Activated naive CD4-positive, alpha-beta T cell treated with anti-CD3 and anti-CD28 coated beads, Interleukin-2, amount 10 ng/mL, durations not matched to agents 7 days and 5 days (primary cell): ENCODE measurements around the gene GRB2.

Experiments used
- CTCF ChIA-PET: fragments of 350-600 bp; sonication (Branson Sonifier 250); formaldehyde crosslinking; loops from one replicate; lab custom pipeline; 2021; ENCODE audit warnings: antibody characterized with exemption; lab: Charles Lee
- DNase-seq: peaks from one replicate; pipeline ENCODE4 v3.0.0-alpha.2; 2020
- H3K27ac Mint-ChIP-seq: one replicate; pipeline ENCODE4 v1.8.0; 2021; ENCODE audit warnings: mild to moderate bottlenecking, moderate library complexity, mixed read lengths
- H3K27me3 Mint-ChIP-seq: one replicate; pipeline ENCODE4 v1.8.0; 2021; ENCODE audit warnings: mild to moderate bottlenecking, mixed read lengths
- H3K36me3 Mint-ChIP-seq: one replicate; pipeline ENCODE4 v1.8.0; 2021; ENCODE audit warnings: mixed read lengths
- H3K4me1 Mint-ChIP-seq: one replicate; pipeline ENCODE4 v1.8.0; 2021; ENCODE audit warnings: mixed read lengths
- H3K4me3 Mint-ChIP-seq: one replicate; pipeline ENCODE4 v1.8.0; 2021; ENCODE audit warnings: mild to moderate bottlenecking, moderate library complexity, mixed read lengths
- H3K9me3 Mint-ChIP-seq: one replicate; pipeline ENCODE4 v1.8.0; 2021; ENCODE audit warnings: mixed read lengths

GRB2 gene

DNA sequence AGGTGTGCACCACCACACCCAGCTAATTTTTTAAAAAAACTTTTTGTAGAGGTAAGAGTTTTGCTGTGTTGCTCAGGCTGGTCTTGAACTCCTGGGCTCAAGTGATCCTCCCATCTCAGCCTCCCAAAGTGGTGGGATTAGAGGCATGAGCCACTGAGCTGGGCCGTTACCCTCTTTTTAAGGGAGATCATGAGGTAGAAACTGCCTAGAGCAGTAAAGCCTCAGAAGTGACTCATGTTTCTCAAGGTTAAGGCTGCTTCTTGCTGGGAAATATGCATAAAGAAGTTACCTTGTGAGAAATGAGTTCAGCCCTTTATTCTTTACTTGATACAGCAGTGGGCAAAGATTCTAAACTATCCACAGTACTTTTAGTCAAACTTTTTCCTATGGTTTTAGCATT lies 38.2 kb downstream of the GRB2 start:
- CTCF ChIA-PET: no interaction called here

DNA sequence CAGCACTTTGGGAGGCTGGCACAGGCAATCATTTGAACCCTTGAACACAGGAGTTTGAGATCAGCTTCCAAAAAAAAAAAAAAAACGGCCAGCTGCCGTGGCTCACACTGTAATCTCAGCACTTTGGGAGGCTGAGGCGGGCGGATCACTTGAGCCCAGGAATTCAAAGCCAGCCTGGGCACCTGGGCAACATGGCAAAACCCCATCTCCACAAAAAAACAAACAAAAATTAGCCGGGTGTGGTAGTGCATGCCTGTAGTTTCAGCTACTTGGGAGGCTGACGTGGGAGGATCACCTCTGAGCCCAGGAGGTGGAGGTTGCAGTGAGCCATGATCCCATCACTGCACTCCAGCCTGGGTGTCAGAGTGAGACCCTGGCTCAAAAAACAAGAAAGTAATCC lies 39.0 kb downstream of the GRB2 start:
- CTCF ChIA-PET: no interaction called here
- H3K9me3 Mint-ChIP-seq: no peaks in the 10 kb centered on the region
- DNase-seq: no peak
- no peaks in the 10 kb centered on the region for H3K27me3 Mint-ChIP-seq
- H3K4me1 Mint-ChIP-seq: peaks cover 65% of the 10 kb centered on the region
- no peak overlapping the region for H3K4me3 Mint-ChIP-seq
- no peak overlapping the region for H3K27ac Mint-ChIP-seq
- H3K36me3 Mint-ChIP-seq: peaks cover 16% of the 10 kb centered on the region

More for the DNA sequence above, 38.2 kb downstream of the GRB2 start:
- peaks cover 18% of the 10 kb centered on the region for H3K36me3 Mint-ChIP-seq
- no peak overlapping the region for H3K4me3 Mint-ChIP-seq
- no peak overlapping the region for H3K27ac Mint-ChIP-seq
- H3K9me3 Mint-ChIP-seq: no peaks in the 10 kb centered on the region
- no peak for DNase-seq
- peaks cover 65% of the 10 kb centered on the region for H3K4me1 Mint-ChIP-seq
- H3K27me3 Mint-ChIP-seq: no peaks in the 10 kb centered on the region

DNA sequence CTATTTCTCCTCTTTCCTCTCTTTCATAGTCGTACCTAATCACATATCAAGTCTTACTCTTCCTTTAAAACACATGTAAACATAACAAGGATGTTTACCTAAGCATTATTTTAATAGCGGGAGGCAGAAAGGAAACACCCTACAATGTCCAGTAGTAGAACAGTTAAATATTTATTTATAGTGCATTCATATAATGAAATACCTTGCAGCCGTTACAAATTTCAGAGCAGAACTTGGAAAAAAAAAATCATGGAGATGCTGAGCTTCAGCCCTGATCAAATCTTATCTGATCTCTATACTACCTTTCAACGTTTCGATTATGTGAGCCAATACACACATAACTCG lies 39.6 kb downstream of the GRB2 start:
- Mint-ChIP-seq H3K27ac (no peak overlapping the region), H3K36me3 (peaks cover 16% of the 10 kb centered on the region), H3K9me3 (no peaks in the 10 kb centered on the region), H3K27me3 (no peaks in the 10 kb centered on the region), H3K4me3 (no peak overlapping the region), H3K4me1 (peaks cover 66% of the 10 kb centered on the region)
- DNase-seq: no peak
- CTCF ChIA-PET: no interaction called here

DNA sequence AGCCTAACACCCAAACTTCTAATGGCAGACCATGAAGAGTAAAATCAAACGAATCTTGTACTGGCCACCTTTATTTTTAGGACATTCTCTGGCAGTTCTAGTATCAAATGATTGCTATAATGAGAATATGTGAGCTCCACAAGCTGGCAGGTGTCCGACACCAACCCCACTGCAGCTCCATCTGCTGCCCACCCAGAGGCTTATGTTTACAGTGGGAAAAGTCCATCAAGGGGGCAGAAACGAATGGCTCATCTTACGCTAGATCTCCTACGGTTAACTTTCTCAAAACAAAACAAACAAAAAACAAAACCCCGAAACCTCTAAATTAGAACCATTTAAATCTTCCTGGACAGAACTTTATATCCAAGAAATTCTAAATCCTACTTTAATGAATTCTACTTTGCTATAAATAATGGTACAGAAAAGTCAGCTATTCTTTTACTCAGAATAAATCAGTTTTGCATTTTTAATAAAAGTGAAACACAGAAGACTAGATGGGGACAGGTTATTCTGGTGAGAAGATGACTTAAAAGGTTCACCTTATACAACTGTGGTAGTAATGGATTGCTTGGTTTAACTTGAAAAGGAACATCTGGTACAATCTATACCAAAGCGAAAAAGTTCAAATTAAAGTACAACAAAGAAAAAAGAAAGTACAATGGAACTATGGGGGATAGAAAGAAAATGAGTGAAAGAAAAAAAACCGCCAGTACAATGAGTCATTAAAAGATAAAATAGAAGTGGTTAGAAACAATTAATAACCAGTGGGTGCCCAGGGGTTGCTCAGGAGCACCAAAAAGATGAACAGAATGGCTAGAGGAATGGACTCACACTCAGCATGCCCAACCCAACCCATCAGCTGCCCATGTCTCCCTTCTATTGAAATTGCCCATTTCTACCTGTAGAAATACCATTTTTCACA lies 40.2 kb downstream of the GRB2 start:
- DNase-seq: no peak
- no peaks in the 10 kb centered on the region for H3K27me3 Mint-ChIP-seq
- H3K36me3 Mint-ChIP-seq: peaks cover 13% of the 10 kb centered on the region
- no peaks in the 10 kb centered on the region for H3K9me3 Mint-ChIP-seq
- no peak overlapping the region for H3K4me3 Mint-ChIP-seq
- CTCF ChIA-PET: no interaction called here
- no peak overlapping the region for H3K27ac Mint-ChIP-seq
- peaks cover 73% of the 10 kb centered on the region for H3K4me1 Mint-ChIP-seq

DNA sequence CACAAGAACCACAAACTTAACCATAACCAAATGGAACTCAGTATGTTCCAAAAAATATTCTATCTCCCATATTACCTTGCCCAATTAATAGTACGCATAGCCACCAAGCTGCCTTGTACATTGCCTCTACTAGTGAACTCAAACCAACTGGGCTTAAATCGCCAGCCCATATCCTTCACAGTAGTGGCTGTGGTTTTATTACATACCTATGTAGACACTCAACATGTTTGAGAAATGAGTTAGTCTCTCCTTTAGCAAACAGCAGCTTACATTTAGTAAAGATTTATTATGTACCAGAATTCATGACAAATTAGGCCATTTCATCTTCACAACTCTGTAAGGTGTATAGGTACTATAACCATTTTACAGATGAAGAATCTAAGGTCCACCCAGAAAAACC lies 41.4 kb downstream of the GRB2 start:
- H3K27me3 Mint-ChIP-seq: no peaks in the 10 kb centered on the region
- peaks cover 77% of the 10 kb centered on the region for H3K4me1 Mint-ChIP-seq
- no peaks in the 10 kb centered on the region for H3K9me3 Mint-ChIP-seq
- H3K36me3 Mint-ChIP-seq: peaks cover 15% of the 10 kb centered on the region
- CTCF ChIA-PET: interaction anchor here (0.5 to 0.6 kb wide), 2 partner anchors 41 to 96 kb away, joined by 3 read pairs; no protein-coding TSS in a partner anchor
- no peak overlapping the region for H3K27ac Mint-ChIP-seq
- DNase-seq: no peak
- no peak overlapping the region for H3K4me3 Mint-ChIP-seq

DNA sequence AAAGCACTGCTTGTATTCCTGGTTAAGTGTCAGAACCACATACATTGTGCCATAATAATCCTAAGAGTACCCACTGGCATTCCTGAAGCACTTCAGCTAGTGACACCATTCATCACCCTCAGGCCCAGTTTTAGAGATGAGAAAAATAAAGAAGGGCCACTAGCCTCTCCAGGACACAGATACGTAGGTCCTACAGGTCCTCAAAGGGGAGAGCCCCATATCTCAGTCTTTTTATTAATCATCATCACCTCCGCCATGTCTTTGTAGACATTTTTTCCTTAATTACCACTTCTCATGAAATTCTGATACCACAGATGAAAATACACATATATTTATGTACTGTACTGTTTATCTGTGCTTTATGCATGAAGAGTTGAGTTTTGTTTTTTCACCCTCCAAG lies 43.5 kb downstream of the GRB2 start:
- H3K4me3 Mint-ChIP-seq: no peak overlapping the region
- H3K27me3 Mint-ChIP-seq: no peaks in the 10 kb centered on the region
- H3K9me3 Mint-ChIP-seq: no peaks in the 10 kb centered on the region
- no peak for DNase-seq
- peaks cover 20% of the 10 kb centered on the region for H3K36me3 Mint-ChIP-seq
- CTCF ChIA-PET: interaction anchor here (1.1 kb wide), 1 partner anchor 18 kb away, joined by 3 read pairs; no protein-coding TSS in a partner anchor
- H3K27ac Mint-ChIP-seq: no peak overlapping the region
- H3K4me1 Mint-ChIP-seq: peaks cover 73% of the 10 kb centered on the region

DNA sequence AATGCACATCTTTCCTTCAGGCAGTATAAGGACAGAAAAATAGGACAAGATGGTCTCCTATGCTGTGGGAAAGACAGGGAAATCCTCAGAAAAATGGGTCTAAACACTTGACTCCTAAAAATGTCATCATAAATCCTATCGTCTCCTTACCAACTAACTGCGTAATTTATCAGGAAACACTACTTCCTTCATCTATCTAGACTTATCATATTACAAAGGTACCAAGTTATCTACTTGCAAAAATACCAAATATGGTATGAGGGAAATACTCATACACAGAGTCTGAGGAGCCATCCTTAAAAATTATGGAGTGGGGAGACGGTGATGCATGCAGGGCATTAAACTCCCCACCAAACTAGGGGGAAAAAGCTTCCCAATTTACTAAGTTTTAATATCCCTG lies 44.1 kb downstream of the GRB2 start:
- Mint-ChIP-seq H3K27ac (no peak overlapping the region), H3K4me1 (peaks cover 73% of the 10 kb centered on the region)

DNA sequence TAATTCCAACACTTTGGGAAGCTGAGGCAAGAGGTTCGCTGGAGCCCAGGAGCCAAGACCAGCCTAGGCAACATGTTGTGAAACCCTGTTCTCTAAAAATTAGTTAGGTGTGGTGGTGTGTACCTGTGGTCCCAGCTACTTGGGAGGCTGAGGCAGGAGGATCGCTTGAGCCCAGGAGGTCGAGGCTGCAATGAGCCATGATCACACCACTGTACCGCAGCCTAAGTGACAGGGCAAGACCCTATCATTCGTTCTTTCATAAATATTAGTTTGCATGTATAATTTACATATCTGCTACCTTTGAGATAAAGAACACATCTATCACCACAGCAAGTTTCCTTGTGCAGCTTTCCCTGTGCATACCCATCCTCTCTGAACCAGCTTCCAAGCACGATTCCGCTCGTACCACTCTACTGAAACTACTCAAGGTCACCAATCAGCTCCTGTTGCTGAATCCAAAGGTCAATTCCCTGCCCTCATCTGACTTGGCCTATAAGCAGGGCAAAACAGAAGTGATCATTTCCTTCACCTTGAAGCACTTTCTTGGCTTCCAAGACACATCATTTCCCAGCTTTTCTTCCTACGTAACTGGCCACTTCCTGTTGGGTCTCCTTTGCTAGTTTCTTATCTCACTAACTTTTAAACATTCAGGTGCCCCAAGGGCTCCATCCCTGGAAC lies 49.1 kb downstream of the GRB2 start:
- no peak for DNase-seq
- no peak overlapping the region for H3K27ac Mint-ChIP-seq
- no peak overlapping the region for H3K4me3 Mint-ChIP-seq
- peaks cover 41% of the 10 kb centered on the region for H3K4me1 Mint-ChIP-seq
- CTCF ChIA-PET: no interaction called here
- no peaks in the 10 kb centered on the region for H3K9me3 Mint-ChIP-seq
- peaks cover 23% of the 10 kb centered on the region for H3K36me3 Mint-ChIP-seq
- no peaks in the 10 kb centered on the region for H3K27me3 Mint-ChIP-seq

More for the DNA sequence above, 44.1 kb downstream of the GRB2 start:
- no peaks in the 10 kb centered on the region for H3K9me3 Mint-ChIP-seq
- DNase-seq: no peak
- no peak overlapping the region for H3K4me3 Mint-ChIP-seq
- CTCF ChIA-PET: interaction anchor here (1.1 kb wide), 1 partner anchor 19 kb away, joined by 3 read pairs; no protein-coding TSS in a partner anchor
- H3K36me3 Mint-ChIP-seq: peaks cover 26% of the 10 kb centered on the region
- no peaks in the 10 kb centered on the region for H3K27me3 Mint-ChIP-seq

DNA sequence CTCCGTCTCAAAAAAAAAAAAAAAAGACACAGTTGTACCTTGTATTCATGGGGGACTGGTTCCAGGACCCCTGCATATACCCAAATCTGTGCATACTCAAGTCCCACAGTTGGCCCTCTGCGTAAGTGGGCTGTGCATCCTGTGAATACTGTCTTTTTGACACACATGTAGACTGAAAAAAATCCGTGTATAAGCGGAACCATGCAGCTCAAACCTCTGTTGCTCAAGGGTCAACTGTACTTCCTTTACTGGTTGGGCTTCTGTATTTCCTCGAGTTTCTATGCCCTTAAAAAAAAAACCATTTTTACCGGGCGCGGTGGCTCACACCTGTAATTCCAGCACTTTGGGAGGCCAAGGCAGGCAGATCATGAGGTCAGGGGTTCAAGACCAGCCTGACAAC lies 52.3 kb downstream of the GRB2 start:
- Mint-ChIP-seq H3K36me3 (peaks cover 19% of the 10 kb centered on the region), H3K27me3 (no peaks in the 10 kb centered on the region), H3K27ac (no peak overlapping the region), H3K4me1 (peaks cover 44% of the 10 kb centered on the region), H3K4me3 (no peak overlapping the region), H3K9me3 (no peaks in the 10 kb centered on the region)
- DNase-seq: no peak
- CTCF ChIA-PET: no interaction called here

- no peaks in the 10 kb centered on the region for H3K9me3 Mint-ChIP-seq
Observed at GRCh38 chr17:75352079-75352569, 53.4 kb downstream of the GRB2 start.

GRCh38 chr17:75350706-75351105 lies 54.8 kb downstream of the GRB2 start:
- H3K9me3 Mint-ChIP-seq: no peaks in the 10 kb centered on the region
- no peak overlapping the region for H3K4me3 Mint-ChIP-seq
- H3K36me3 Mint-ChIP-seq: peaks cover 9% of the 10 kb centered on the region
- H3K27me3 Mint-ChIP-seq: no peaks in the 10 kb centered on the region
- peak overlapping the region; percentile 45 for H3K27ac Mint-ChIP-seq
- no peak for DNase-seq
- CTCF ChIA-PET: interaction anchor here (1.2 kb wide), 1 partner anchor 28 kb away, joined by 3 read pairs; no protein-coding TSS in a partner anchor
- peaks cover 57% of the 10 kb centered on the region for H3K4me1 Mint-ChIP-seq

More at GRCh38 chr17:75352079-75352569, 53.4 kb downstream of the GRB2 start:
- CTCF ChIA-PET: no interaction called here
- no peak for DNase-seq
- Mint-ChIP-seq H3K27me3 (no peaks in the 10 kb centered on the region), H3K4me3 (no peak overlapping the region), H3K27ac (no peak overlapping the region), H3K4me1 (peaks cover 51% of the 10 kb centered on the region), H3K36me3 (peaks cover 15% of the 10 kb centered on the region)

GRCh38 chr17:75350029-75350428 lies 55.4 kb downstream of the GRB2 start:
- no peak for DNase-seq
- Mint-ChIP-seq H3K27ac (peak overlapping the region; percentile 19), H3K36me3 (peaks cover 9% of the 10 kb centered on the region), H3K4me1 (peaks cover 61% of the 10 kb centered on the region), H3K4me3 (no peak overlapping the region), H3K9me3 (no peaks in the 10 kb centered on the region), H3K27me3 (no peaks in the 10 kb centered on the region)
- CTCF ChIA-PET: interaction anchor here (1.2 kb wide), 1 partner anchor 28 kb away, joined by 3 read pairs; no protein-coding TSS in a partner anchor

DNA sequence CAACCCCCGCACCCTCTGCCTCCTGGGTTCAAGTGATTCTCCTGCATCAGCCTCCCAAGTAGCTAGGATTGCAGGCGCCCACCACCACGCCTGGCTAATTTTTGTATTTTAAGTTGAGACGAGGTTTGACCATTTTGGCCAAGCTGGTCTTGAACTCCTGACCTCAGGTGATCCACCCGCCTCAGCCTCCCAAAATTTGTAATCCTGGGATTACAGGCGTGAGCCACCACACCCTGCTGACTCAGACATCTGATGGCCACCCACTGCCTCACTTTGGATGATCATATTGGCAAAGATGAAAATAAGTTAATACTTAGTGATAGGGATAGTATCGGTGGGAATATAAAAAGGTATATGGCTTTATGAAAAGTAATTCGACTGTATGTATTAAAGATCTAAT lies 55.9 kb downstream of the GRB2 start:
- Mint-ChIP-seq H3K36me3 (peaks cover 9% of the 10 kb centered on the region), H3K4me1 (peaks cover 65% of the 10 kb centered on the region), H3K27me3 (no peaks in the 10 kb centered on the region), H3K9me3 (no peaks in the 10 kb centered on the region), H3K4me3 (no peak overlapping the region), H3K27ac (no peak overlapping the region)
- CTCF ChIA-PET: interaction anchor here (1.2 to 1.5 kb wide), 3 partner anchors 10 to 27 kb away, joined by 3 to 4 read pairs (median 4); no protein-coding TSS in a partner anchor
- DNase-seq: no peak

- Mint-ChIP-seq H3K9me3 (no peaks in the 10 kb centered on the region), H3K4me3 (no peak overlapping the region)
- CTCF ChIA-PET: interaction anchor here (0.6 to 1.9 kb wide), 5 partner anchors 9 to 32 kb away, joined by 3 to 7 read pairs (median 4); no protein-coding TSS in a partner anchor
Observed at GRCh38 chr17:75348386-75349012, 57.0 kb downstream of the GRB2 start.

More at GRCh38 chr17:75348386-75349012, 57.0 kb downstream of the GRB2 start:
- Mint-ChIP-seq H3K27me3 (no peaks in the 10 kb centered on the region), H3K27ac (no peak overlapping the region), H3K4me1 (peaks cover 75% of the 10 kb centered on the region), H3K36me3 (peaks cover 7% of the 10 kb centered on the region)
- no peak for DNase-seq
